ENCODE results near the gene ZDHHC14.

- TF ChIP-seq CTCF (IDR thresholded peaks at IDR 0.05; ENCODE audit: insufficient read depth, low read length, poor library complexity, severe bottlenecking) = no peak
- TF ChIP-seq EZH2phosphoT487 (conservative IDR thresholded peaks at IDR 0.05; ENCODE audit: low read length) = no peak
Observed at GRCh38 chr6:157615420-157615769, 234.4 kb downstream of the ZDHHC14 start.
